OCI-LY3 (cell line): ENCODE results near the gene RNPEPL1.

Experiments used
- EZH2phosphoT487 ChIP-seq: fragments of 200-600 bp; shearing (Covaris generic); IDR thresholded peaks from 2 replicates; pipeline ENCODE4 v1.6.1; 2018; ENCODE audit warnings: antibody characterized with exemption, mixed run types, low read depth
- TF ChIP-seq, protein P1 (sequence below): fragments of 200-600, 300-600 bp; sonication (generic); IDR thresholded peaks from 2 replicates; pipeline ENCODE4 v1.5.1; 2014; ENCODE audit warnings: antibody characterized with exemption, low read length, low read depth

DNA sequence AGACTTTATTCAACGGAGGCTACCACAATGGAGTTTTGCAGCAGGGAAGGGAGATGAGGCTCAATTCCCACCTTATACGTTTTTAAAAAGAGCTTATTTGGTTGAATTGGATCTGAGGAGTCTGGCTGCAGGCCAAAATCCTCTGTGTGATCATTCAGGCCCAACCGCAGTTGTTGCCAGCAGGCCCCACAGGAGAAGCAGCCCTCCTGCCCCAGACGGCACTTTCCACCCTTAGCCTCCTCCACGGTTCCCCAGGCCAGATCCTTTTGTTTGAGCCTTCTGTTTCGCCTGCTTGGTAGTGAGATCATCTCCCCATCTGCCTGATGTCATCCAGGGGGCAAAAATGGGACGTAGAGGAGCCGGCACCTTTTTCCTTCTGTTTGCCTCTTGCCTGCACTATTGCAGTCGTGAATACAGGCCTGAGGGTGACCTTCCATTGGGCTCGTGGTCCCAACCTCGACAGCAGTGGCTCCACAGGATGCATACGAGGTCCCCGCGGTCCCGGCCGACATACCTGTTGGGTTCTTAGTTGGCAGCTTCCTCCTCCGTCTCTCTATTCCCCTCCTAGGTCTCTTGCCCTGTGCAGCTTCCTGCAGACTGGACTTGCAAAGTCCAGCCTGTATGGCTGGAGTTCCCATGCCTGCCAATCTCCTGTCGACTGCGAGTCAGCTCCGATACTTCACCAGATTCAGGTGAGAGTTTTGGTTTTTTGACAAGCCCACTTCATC, 47.7 kb downstream of the RNPEPL1 start:
- TF ChIP-seq, protein P1, sequence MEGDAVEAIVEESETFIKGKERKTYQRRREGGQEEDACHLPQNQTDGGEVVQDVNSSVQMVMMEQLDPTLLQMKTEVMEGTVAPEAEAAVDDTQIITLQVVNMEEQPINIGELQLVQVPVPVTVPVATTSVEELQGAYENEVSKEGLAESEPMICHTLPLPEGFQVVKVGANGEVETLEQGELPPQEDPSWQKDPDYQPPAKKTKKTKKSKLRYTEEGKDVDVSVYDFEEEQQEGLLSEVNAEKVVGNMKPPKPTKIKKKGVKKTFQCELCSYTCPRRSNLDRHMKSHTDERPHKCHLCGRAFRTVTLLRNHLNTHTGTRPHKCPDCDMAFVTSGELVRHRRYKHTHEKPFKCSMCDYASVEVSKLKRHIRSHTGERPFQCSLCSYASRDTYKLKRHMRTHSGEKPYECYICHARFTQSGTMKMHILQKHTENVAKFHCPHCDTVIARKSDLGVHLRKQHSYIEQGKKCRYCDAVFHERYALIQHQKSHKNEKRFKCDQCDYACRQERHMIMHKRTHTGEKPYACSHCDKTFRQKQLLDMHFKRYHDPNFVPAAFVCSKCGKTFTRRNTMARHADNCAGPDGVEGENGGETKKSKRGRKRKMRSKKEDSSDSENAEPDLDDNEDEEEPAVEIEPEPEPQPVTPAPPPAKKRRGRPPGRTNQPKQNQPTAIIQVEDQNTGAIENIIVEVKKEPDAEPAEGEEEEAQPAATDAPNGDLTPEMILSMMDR: no peak
- TF ChIP-seq EZH2phosphoT487: no peak
